ENCODE measurements around the gene ABCA5.

DNA sequence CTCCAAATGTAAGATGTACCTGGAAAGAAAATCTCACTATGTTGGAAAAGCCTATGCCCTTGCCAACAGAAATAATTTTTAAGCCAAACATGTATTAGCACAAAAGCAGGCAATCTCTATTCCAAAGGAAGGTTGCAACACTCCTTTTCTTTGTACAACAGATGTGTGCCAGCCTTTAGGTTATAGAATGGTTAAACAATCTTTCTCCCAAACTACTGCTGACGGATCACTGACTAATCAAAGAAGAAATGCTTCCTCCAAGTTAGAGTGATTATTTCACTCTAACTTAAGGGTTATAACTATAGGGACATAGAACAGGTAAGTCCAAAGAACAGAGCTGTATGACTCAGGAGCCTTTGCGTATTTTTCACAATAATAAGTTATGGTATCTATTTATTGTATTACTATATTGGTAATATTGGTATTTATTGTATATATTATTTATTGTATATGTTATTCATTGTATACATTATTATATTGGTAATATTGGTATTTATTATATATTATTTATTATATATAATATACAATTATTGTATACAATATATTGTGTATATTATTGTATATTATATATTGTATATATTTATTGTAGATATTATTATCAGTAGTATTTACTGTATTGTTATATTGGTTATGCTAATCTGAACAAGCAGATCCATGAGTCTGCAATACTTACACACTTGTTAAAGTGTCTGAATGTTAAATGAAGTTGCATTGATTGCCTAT is 36.7 kb upstream of the ABCA5 start:
- TF ChIP-seq, protein P1, sequence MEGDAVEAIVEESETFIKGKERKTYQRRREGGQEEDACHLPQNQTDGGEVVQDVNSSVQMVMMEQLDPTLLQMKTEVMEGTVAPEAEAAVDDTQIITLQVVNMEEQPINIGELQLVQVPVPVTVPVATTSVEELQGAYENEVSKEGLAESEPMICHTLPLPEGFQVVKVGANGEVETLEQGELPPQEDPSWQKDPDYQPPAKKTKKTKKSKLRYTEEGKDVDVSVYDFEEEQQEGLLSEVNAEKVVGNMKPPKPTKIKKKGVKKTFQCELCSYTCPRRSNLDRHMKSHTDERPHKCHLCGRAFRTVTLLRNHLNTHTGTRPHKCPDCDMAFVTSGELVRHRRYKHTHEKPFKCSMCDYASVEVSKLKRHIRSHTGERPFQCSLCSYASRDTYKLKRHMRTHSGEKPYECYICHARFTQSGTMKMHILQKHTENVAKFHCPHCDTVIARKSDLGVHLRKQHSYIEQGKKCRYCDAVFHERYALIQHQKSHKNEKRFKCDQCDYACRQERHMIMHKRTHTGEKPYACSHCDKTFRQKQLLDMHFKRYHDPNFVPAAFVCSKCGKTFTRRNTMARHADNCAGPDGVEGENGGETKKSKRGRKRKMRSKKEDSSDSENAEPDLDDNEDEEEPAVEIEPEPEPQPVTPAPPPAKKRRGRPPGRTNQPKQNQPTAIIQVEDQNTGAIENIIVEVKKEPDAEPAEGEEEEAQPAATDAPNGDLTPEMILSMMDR (IDR thresholded peaks at IDR 0.05): no peak
- no peak for TF ChIP-seq POLR2A (IDR thresholded peaks at IDR 0.05)
